ENCODE measurements around the gene PLTP. TPM values are rescaled to one million over a fixed set of nuclear protein-coding genes. Genes with fewer than 3 reads are reported as not detected.

PLTP gene
- total RNA-seq, 1 experiment from 2014 or later = 1.4 TPM

DNA sequence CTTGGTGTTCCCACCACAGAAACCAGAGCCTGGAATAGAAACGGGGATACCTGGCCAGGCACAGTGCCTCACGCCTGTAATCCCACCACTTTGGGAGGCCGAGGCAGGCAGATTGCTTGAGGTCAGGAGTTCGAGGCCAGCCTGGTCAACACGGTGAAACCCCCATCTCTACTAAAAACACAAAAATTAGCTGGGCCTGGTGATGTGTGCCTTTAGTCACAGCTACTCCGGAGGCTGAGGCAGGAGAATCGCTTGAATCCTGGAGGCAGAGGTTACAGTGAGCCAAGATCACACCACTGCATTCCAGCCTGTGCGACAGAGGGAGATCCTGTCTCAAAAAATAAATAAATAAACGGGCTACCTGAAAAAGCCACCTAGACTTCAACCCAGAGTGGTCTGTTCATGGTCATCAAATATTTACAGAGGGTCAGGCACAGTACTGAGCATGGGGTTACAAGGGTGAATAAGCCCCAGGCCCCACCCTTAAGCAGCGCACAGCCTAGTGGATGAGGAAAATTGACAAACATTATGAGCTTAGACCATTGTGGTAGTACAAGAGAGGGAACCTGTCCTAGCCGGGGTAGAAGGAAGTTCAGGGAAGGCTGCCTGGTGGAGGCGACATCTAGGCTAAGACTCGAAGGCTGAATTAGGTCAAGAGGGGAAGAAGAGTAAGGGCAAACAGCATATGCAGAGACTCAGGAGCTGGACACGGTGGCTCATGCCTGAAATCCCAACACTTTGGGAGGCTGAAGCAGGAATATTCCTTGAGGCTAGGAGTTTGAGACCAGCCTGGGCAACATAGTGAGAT, 15.3 kb upstream of the PLTP start:
- TF ChIP-seq, protein P1, sequence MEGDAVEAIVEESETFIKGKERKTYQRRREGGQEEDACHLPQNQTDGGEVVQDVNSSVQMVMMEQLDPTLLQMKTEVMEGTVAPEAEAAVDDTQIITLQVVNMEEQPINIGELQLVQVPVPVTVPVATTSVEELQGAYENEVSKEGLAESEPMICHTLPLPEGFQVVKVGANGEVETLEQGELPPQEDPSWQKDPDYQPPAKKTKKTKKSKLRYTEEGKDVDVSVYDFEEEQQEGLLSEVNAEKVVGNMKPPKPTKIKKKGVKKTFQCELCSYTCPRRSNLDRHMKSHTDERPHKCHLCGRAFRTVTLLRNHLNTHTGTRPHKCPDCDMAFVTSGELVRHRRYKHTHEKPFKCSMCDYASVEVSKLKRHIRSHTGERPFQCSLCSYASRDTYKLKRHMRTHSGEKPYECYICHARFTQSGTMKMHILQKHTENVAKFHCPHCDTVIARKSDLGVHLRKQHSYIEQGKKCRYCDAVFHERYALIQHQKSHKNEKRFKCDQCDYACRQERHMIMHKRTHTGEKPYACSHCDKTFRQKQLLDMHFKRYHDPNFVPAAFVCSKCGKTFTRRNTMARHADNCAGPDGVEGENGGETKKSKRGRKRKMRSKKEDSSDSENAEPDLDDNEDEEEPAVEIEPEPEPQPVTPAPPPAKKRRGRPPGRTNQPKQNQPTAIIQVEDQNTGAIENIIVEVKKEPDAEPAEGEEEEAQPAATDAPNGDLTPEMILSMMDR (IDR thresholded peaks at IDR 0.05; ENCODE audit: unreplicated experiment) = no peak
- H3K27me3 Mint-ChIP-seq (ENCODE audit: unreplicated experiment) = peaks cover 43% of the 10 kb centered on the region
- no peak overlapping the region for H3K4me3 Mint-ChIP-seq (ENCODE audit: low read depth, unreplicated experiment)
- intact Hi-C loops (cut with micrococcal nuclease; ENCODE audit: unreplicated experiment) = no loop called here
- BruUV-seq (replicated peaks) = no TSS peak
- CTCF ChIA-PET = interaction anchor here (0.6 to 0.7 kb wide), 3 partner anchors 12 to 108 kb away, joined by 3 to 7 read pairs (median 3); no protein-coding TSS in a partner anchor
- no peaks in the 10 kb centered on the region for H3K4me1 Mint-ChIP-seq (ENCODE audit: low read depth, unreplicated experiment)
- H3K36me3 Mint-ChIP-seq (ENCODE audit: insufficient read depth, unreplicated experiment) = peaks cover 6% of the 10 kb centered on the region
- DNase-seq = no peak
- H3K9me3 Mint-ChIP-seq (ENCODE audit: low read depth, unreplicated experiment) = no peaks in the 10 kb centered on the region
- no peak overlapping the region for H3K27ac Mint-ChIP-seq (ENCODE audit: unreplicated experiment)

GRCh38 chr20:45926731-45927070, 14.7 kb upstream of the PLTP start:
- Mint-ChIP-seq H3K4me3 (ENCODE audit: low read depth, unreplicated experiment) (no peak overlapping the region), H3K27me3 (ENCODE audit: unreplicated experiment) (peaks cover 49% of the 10 kb centered on the region), H3K4me1 (ENCODE audit: low read depth, unreplicated experiment) (no peaks in the 10 kb centered on the region), H3K36me3 (ENCODE audit: insufficient read depth, unreplicated experiment) (peaks cover 3% of the 10 kb centered on the region), H3K9me3 (ENCODE audit: low read depth, unreplicated experiment) (no peaks in the 10 kb centered on the region), H3K27ac (ENCODE audit: unreplicated experiment) (no peak overlapping the region)
- CTCF ChIA-PET = interaction anchor here (0.6 kb wide), 1 partner anchor 107 kb away, joined by 3 read pairs; no protein-coding TSS in a partner anchor
- no peak for DNase-seq
- no TSS peak for BruUV-seq (replicated peaks)
- intact Hi-C loops (cut with micrococcal nuclease; ENCODE audit: unreplicated experiment) = no loop called here
- TF ChIP-seq, protein P1 (IDR thresholded peaks at IDR 0.05; ENCODE audit: unreplicated experiment) = no peak

DNA sequence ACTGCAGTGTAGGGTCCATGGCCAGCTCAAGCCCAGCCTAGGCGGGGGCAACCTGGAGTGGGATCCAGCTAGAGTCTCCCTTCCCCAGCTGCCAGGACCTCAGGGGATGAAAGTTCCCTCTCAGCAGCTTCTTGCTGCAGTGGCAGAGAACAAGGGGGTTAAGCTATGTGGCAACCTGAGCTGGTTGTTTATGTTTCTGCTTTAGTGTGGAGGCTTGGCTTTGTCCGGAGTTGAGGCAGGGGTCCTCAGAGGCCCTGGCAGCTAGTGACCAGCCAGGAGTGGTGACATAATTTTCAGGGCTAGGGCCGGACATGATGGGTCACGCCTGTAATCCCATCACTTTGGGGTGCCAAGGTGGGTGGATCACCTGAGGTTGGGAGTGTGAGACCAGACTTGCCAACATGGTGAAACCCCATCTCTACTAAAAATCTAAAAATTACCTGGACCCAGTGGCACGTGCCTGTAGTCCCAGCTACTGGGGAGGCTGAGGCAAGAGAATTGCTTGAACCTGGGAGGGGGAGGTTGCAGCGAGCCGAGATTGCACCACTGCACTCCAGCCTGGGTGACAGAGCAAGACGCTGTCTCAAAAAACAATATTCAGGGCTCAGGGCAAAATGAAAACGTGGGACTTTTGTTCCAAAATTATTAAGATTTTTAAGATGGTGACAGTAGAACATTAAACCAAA, 14.0 kb upstream of the PLTP start:
- H3K4me3 Mint-ChIP-seq (ENCODE audit: low read depth, unreplicated experiment) = no peak overlapping the region
- CTCF ChIA-PET = no interaction called here
- no peaks in the 10 kb centered on the region for H3K36me3 Mint-ChIP-seq (ENCODE audit: insufficient read depth, unreplicated experiment)
- no peak overlapping the region for H3K27ac Mint-ChIP-seq (ENCODE audit: unreplicated experiment)
- BruUV-seq (replicated peaks) = no TSS peak
- H3K9me3 Mint-ChIP-seq (ENCODE audit: low read depth, unreplicated experiment) = no peaks in the 10 kb centered on the region
- no peak for DNase-seq
- no peaks in the 10 kb centered on the region for H3K4me1 Mint-ChIP-seq (ENCODE audit: low read depth, unreplicated experiment)
- TF ChIP-seq, protein P1 (IDR thresholded peaks at IDR 0.05; ENCODE audit: unreplicated experiment) = no peak
- H3K27me3 Mint-ChIP-seq (ENCODE audit: unreplicated experiment) = peaks cover 56% of the 10 kb centered on the region
- intact Hi-C loops (cut with micrococcal nuclease; ENCODE audit: unreplicated experiment) = no loop called here

GRCh38 chr20:45924391-45925261, 12.7 kb upstream of the PLTP start:
- no peak overlapping the region for H3K27ac Mint-ChIP-seq (ENCODE audit: unreplicated experiment)
- CTCF ChIA-PET = interaction anchor here (1.6 kb wide), 2 partner anchors 10 to 19 kb away, joined by 3 to 7 read pairs; partner anchors contain the start of gene PCIF1
- no peaks in the 10 kb centered on the region for H3K9me3 Mint-ChIP-seq (ENCODE audit: low read depth, unreplicated experiment)
- no peak overlapping the region for H3K4me3 Mint-ChIP-seq (ENCODE audit: low read depth, unreplicated experiment)
- TF ChIP-seq, protein P1 (IDR thresholded peaks at IDR 0.05; ENCODE audit: unreplicated experiment) = no peak
- H3K36me3 Mint-ChIP-seq (ENCODE audit: insufficient read depth, unreplicated experiment) = no peaks in the 10 kb centered on the region
- no peak for DNase-seq
- intact Hi-C loops (cut with micrococcal nuclease; ENCODE audit: unreplicated experiment) = no loop called here
- no peaks in the 10 kb centered on the region for H3K4me1 Mint-ChIP-seq (ENCODE audit: low read depth, unreplicated experiment)
- H3K27me3 Mint-ChIP-seq (ENCODE audit: unreplicated experiment) = peaks cover 69% of the 10 kb centered on the region
- no TSS peak for BruUV-seq (replicated peaks)
